ENCODE data around the gene PLXNA4.

PLXNA4 gene

DNA sequence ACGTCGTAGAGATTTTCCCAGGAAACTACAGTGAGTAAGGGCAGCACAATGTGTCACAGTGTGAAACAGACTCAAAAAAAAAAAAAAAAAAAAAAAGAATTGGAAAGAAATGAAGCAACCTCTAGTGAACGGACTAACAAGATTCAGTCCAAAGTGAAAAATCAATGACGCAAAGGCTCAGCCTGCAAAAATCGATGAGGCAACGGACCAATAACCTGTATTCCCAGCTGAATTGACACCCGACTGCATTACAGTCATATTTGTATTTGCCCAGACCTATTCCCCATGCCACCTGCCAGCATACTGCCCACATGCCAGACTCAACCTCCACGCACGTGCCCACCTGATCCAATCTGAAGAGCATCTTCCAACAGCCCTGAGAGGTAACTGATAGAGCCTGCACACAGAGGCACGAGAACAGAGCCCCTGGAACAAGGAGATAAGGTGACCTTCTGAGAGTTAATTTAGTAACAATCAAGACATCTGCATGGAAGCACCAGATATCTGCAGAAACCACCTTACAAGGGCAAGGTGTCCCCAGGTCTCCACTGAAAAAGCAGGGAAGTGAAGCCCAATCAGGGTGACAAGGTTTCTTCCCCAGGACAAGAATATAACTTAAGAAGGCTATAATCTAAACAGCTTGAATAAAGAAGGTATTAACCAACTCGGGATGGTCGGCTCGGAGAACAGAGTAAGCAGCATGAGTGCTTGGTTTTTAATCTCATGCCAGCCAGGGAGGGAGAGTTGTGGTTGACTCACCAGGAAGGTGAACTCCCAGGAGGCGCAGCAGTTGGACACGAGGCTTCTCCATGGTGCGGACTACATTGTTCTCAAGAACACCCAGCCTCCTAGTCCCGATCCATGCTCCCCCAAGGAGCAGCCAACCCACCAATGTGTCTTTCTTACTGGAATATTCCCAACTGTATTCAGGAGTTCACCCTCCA lies 48.5 kb downstream of the PLXNA4 start:
- no peak for DNase-seq

DNA sequence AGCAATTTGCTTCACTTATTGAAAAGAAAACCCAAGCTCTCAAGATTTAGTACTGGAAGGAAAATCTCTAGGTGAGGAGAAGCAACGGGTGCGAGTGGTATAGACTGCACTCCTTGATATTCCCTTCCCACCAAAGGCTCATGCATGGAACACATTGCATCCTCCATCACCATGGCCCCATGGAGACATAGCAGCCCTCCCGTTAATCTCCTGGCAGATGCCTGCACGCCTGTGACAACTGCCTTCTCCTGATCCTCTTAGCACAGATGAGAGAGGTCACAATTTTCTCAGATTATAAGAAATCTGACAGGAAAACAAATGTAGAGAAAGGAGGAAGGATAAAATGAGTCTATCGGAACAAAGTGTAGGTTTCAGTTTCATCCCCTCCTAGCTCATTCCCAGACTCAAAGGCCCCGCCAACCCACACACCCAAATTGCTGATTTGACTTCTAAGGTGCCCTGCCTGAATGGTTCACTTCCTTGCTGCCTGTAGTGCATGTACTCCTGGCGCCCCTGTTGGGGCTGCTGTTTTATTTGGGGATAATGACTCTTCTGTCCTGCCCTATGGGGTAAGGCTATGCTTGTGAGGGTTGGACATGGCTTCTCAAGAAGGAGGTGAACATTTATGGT lies 50.0 kb downstream of the PLXNA4 start:
- no peak for DNase-seq

DNA sequence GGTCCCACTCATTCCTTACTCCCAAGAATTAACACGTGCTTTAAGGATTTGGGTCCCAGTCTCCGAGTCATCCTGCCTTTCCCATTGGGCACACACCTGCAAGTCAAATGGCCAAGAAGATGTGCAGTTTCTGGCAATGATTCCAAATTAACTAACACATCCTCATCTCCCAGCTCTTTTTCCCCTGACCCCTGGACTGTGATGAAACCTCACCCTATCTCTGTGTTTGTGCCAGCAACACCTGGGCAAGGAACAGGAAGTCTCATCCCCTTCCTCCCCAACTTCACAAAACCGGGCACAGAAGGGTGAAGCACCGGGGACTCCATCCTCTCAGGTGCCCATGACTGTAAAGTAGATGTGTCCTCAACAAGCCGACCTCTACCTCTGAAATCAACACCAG lies 54.8 kb downstream of the PLXNA4 start:
- DNase-seq = no peak

DNA sequence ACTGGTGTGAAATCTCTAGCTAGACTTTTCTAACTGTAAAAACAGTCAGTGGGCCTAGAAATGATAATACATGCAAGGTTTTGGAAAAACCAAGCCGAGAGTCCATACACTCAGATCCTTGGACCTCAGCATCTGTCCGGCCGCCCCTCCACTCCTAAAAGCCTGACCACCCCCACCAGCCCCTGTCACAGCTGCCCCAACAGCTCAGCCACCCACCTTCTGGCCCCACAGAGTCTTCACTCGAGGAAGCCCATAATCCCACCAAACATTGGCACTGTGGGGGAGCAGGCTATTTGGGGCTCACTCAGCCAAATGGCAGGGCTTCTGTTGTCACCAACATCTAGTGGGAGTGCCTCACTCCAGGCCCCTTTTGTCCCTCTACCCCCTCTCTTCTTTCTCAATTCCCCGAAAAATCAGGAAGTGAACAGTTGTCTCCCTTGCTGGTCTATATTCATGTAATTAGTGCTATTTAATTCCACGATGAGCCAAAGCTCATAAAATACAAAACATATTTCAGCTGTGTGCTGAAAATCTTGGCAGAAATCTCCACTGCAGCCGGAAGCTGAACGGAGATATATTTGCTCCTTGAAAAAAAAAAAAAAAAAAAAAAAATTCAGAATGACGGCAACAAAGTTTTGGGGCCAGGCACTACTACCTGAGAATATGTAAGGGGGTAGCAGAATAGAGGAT lies 55.5 kb downstream of the PLXNA4 start:
- DNase-seq = no peak

DNA sequence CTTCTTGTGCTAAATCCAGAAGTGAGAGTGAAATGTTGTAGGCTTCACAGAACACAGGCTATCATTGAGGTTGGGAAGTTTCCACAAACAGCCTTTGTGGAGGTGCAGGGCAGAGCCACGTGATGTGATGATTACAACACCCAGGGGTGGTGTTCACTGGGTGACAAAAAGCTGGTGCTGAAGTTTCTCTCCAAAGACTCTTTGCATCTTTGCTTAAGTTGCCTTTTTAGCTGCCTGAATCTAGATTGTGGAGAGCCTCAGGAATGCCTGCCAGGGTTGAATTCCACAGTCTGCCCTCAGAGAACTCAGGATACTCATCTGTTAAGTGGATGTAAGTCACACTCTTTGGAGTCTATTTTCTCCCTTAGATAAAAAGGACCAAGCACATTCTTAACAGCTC lies 56.3 kb downstream of the PLXNA4 start:
- no peak for DNase-seq

DNA sequence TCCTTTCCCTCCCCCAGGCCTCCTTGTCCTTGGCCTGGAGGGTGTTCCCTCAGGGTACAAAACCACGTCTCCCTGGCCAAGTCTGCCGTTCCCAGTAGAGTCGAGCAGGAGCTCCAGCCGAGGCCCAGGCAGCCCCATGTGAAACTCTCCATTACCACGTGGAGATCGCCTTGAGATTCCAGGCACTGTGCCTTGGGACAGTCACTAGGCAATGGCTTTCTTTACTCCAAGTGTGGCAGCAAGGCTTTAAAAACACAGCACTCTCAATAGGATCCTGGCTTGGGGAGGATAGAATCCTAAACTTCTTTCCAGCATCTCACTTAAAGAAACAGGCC lies 57.5 kb downstream of the PLXNA4 start:
- DNase-seq = no peak

DNA sequence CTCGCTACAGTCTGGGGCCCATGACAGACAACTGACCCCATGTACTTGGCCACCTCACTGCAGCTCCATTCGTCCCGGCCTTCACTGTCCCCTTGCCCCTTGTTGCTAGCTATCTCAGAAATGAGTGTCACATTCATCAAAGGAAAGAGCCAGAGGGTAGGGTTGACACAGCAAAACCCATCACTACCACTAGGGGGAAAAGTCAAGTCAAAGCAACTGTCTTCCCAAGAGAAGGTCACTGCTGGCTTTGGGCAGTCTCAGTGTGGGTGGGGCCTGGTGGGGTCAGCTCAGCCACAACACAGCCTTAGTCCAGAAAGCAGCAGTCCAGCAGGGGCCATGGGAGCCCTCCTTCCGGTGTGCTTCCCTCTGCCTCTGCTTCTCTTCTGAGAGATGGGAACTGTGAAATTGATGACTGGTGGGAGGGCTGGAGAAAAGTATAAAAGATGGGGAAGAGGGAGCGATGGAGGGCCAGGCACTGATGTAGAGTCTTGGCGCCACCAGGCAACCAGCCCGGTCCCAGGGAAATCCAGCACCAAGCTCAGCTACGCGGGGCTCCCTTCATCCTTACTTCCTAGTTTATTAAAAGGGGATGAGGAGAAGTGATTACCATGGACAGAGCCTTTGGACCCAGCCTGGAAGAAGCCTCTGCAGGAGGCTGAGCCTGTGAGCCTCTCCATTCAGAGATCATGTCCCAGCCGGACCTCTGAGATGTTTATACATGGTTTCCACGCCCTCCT lies 58.0 kb downstream of the PLXNA4 start:
- DNase-seq = peak; percentile 2 to 26

DNA sequence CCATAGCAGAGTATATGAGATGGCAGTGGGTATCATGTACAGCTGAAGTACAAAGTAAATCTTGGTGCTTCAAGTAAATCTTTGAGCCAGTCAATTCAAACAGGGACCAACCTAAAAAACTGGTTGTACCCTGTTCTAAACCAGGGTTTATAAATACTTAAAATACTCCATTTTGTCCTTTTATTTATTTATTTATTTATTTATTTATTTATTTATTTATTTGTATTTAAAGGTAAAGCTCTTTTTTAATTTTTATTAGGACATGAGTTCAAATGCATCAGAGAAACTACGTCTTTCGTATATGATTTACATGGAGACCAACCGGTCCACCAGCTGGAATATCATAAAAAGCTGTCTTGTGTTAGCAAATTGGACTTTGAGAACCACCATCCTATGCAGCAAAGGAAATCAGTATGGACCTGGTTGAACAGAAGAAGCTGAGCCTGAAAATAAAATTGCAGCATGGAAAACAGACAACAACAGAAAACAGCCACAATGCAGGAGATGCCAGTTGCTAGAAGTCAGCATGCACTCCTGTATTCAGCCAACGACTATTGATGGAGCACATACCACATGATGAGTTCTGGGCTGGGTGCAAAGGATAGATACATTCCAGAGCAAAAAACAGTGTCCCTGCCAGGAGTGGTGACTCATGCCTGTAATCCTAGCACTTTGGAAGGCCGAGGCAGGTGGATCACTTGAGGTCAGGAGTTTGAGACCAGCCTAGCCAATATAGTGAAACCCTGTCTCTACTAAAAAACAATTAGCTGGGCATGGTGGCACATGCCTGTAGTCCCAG lies 60.0 kb downstream of the PLXNA4 start:
- DNase-seq = no peak

DNA sequence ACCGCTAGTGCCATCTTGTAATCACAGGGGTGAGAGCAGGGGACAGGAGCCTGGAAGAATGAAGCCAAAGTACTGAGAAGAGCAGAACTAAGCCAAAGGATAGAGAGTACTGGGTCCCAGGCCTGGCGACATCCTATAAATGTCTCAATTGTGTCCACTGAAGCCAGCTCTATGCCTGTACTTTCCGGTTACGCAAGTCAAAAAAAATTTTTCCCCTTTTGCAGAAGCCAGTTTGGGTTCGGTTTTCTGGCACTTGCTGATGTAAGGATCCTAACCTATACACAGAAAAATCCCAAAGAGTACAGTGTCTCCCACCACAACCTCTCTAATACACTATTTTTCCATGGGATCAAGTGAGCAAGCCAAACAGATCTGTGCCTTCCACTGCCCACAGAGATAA lies 61.1 kb downstream of the PLXNA4 start:
- DNase-seq = no peak

DNA sequence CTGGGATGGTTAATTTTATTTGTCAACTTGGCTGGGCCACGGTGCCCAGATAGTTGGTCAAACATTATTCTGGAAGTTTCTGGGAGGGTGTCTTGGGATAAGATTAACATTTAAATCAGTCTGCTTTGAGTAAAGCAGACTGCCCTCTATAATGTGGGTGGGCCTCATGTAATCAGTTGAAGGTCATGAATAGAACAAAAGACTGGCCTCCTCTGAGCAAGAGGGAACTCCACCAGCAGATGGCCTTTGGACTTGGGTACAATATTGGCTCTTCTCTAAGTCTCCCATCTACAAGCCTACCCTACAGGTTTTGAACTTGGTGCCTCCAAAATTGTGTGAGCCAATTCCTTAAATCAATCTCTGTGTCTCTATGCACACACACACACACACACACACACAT lies 61.8 kb downstream of the PLXNA4 start:
- DNase-seq = no peak

DNA sequence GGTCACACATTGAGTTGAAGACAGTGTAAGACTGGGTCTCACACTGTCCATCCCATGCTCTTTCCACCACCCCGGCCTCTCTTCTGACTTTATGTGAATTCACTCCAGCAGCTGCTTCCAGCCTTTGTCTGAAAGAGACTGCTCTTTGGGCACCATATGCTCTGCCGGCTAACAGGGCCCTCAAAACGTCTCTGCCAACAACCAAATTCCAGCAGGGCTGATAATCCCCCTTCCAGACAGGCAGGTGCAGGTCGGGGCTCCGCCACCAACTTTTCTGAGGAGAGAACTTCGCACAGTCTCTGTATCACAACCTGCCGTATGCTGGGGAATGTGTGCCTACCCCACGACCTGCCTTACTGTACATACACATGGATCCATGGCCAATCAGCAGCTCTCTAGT lies 64.3 kb downstream of the PLXNA4 start:
- DNase-seq = no peak

DNA sequence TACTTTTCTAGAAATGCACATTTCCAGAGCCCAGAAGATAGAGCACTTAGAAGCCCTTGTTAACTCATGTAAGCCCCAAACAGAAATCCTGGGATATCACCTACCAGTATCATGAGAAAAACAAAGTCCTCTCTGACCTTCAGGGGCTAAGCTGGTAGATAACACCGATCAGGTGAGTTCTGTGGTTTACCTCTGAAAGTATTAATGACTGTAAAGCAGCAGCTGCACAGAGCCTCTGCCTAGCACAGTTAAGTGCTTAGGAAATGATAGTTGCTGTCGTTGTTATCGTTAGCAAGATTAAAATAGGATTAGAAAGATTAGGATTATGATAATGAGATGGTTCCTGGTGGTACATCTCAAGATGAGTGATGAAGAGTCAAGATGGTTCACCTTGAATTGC lies 64.9 kb downstream of the PLXNA4 start:
- DNase-seq = no peak

DNA sequence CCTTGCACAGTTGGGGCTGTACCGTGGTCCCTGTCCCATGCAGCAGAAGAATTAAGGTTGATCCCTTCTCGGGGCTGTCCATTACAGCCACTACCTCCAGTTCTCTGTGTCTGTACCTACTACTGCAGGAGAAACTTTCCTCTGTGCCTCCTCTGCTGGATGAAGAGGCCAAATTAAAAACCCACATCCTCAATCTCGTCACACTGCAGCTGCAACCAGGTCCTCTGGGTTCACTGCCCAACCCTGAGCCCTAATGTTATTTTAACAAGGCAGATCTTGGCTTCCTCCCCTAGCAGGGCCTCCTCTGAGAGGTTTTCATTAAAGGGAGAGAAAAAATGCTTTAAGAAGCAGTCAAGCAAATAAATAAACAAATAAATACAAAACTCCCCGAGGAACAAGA lies 66.6 kb downstream of the PLXNA4 start:
- DNase-seq = no peak

DNA sequence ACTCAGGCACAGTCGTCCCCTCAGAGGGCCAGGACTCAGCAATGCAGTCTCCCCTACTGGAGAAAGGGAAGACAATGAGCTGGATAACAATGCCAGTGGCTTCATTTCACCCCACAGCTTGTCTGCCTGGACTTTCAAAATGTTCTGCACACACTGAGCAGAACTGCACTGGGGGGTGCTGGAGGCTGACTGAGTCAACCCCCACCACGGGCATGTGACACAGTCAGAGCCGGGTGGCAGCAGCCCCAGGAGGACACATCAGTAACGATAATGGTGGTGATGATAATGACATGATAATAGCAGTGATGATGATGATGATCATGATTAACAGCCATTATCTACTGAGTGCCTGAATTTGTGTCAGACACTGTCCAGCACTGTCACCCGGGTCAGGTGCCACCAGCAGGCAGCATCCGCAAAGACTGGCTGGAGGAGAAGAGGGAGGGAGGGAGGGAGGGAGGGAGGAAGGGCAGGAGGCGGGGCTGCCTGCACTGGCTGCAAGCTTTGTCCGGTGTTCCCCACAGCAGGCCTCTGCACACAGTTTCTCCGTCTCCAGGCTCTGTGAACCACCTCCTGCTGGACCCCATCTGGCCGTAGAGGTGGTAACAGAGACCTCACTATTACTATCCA lies 67.4 kb downstream of the PLXNA4 start:
- no peak for DNase-seq

DNA sequence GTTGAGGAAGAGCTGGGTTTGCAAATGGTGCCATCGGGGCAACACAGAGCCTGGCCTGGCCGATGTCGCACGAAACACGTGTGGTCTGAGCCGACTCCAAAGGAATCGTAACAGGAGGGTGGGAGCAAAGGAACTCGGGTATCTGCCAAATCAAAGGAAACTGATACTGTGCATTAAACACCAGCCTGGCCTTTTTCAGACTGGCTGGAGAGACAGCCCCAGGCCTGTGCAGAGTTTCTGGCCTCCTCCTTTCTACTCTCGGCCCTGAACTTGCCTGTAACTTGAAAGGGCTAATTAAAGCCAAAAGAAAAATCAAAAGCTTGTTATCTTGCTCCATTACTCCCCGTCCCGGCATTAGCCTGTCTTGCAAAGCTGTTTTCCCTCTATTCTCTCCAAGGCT lies 71.4 kb downstream of the PLXNA4 start:
- no peak for DNase-seq

DNA sequence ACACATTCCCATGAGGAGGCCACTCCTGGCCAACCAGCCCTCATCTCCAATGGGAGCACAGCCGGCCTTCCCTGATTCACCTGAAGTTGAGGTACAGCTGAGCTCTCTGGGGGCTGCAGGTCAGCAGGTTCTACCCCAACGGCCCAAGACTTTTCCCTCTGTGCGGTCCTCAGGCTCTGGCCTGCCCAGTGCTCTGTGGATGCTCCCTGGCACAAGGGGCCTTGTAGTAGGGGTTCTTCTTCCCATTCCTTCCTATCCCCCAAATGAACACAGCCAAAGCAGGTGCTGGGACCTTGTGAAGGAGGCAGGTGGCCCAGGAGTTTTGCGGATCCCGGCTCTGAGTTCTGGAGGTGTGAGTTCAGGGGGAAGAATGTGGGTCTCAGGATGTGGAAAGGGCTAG lies 72.2 kb downstream of the PLXNA4 start:
- no peak for DNase-seq

DNA sequence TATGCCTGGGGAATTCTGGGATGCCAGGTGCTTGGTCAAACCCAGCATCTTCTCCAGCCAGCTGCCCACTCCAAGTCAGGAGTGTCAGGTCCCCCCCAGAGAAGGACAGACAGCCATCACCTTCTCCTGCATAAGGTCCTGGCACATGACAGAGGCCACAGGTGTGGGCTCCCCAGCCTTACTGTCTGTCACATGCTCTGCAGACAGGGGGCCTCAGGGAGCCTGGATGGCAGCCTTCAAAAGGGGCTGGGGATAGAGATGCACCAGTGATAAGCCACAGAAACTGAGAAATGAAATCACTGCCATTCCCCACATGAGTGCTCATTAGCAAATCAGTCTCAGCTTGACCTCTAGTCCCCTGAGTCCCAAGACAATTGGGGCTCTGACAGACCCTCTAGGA lies 72.9 kb downstream of the PLXNA4 start:
- DNase-seq = no peak

DNA sequence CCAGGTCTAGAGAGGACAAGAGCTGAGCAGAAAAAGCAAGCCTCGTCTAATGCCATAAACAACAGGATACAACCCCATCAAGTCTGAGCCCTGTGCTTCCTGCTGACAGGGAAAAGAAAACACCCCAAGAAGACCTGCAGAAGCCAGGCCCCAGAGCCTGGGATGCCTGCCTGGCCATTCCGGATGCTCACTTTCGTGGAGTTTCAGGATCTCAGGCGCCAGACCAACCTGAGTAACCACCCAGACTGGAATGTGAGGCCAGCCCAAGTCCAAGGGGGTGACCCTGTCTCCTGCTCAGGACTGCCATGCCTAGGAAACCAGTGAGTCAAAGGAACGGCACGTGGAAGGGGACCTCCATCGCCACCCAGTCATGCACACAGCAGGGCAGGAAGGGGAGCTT lies 74.3 kb downstream of the PLXNA4 start:
- no peak for DNase-seq

DNA sequence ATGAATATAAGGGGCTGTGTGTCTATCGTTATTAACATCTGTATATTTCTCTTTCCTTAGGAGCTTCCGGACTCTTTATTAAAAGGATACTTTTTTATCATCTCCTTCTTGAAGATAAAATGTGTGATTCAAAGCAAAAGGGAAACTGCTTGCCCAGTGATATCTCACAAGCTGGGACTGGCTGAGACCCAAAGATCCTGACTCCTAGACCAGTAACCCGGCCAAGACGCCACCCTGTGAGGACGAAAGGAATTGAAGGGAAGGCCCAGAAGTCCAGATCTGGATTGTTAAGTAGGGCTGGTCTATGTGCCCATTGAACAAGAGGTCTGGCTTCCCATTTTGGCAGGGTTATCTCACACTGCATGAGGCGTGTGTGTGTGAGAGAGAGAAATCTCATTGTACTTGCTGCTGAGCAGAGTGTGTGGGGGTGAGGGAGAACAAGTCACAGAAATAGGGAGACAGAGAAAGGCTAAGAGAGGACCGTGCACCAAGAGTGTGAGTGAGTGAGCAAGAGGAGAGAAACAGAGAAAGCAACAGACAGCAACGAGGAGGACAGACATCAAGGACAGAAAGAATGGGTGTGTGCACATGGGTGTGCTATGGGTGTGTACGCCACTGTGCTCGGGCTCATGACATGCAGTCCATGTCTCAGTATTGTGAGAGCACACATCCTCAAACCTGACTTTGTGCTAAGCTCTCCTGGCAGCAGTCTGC lies 75.4 kb downstream of the PLXNA4 start:
- DNase-seq = no peak

DNA sequence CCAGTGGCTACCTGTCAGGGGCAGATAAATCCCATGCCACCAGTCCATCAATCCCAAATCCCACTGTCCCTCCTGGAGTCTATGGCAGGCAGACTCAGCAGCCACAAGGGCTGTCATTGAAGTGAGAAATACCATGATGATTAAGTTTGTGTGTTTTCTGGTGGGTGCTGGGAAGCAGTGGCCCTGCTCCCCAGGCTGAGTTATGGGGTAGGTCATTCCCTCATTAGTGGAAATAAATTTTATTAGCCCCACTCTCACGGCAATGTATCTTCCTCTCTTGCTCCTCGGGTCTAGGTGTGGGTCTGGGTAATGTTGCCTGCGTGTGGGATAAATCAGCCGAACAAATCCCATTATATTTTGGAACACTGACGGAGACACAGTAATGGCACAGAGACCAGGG lies 76.8 kb downstream of the PLXNA4 start:
- no peak for DNase-seq

DNA sequence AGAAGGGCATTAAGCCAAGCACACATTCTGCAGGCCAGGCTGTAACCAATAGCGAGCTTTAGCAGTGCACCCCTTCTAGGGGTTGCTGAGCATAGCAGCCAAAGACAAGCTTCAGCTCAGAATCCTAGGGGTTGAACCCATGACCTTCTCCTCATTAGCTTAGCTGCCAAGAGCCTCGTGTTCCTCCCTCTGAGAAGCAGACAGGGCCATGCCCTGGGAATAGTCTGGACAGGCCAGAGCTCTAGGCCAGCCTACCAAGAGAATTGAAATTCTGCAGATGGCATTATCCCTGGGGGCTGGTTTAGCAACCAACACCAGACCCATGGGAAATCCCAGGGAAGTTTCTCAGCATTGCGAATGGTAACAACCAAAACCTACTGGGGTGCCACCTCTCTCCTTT lies 77.2 kb downstream of the PLXNA4 start:
- no peak for DNase-seq
